Naive thymus-derived CD8-positive, alpha-beta T cell (primary cell): ENCODE results near the gene ZCCHC9. TPM values are rescaled to one million over a fixed set of nuclear protein-coding genes. Genes with fewer than 3 reads are reported as not detected.
A peak's percentile ranks its signal among the peaks of the same experiment; 100 is the strongest.
"Not testable (repeated sequence)": the region's sequence is repeated elsewhere in the genome, so short reads cannot be mapped to it uniquely, and the experiment has no call there.

Experiments used
- ATAC-seq, 2 donors: fragments of 150-1000 bp; cut with Tn5 transposase in 1 of 2; sonication (Bioruptor Pico), chemical (Tn5 transposase) in 1 of 2; 1 replicate in 1 of 2; 2 replicates in 1 of 2; pipeline ENCODE4 v1.10.0; 2021; ENCODE audit warnings: mild to moderate bottlenecking in 2 of 2, moderate library complexity in 2 of 2
- POLR2A ChIA-PET: fragments of 350-600 bp; sonication (Branson Sonifier 250); formaldehyde crosslinking; loops from one replicate; lab custom pipeline; 2021; ENCODE audit warnings: antibody characterized with exemption; lab: Charles Lee
- DNase-seq, 10 donors: peaks; one replicate each; pipeline versions ENCODE4 v3.0.0 to v3.0.0-alpha.2; 2020 to 2022
- H3K27ac Mint-ChIP-seq, 10 donors: one replicate each; pipeline ENCODE4 v1.8.0; 2020 to 2022; ENCODE audit warnings: mild to moderate bottlenecking in 10 of 10, mixed read lengths in 10 of 10, moderate library complexity in 4 of 10, inconsistent platforms in 1 of 10
- H3K27me3 Mint-ChIP-seq, 5 donors: one replicate each; pipeline ENCODE4 v1.8.0; 2021 to 2022; ENCODE audit warnings: mixed read lengths in 5 of 5
- H3K36me3 Mint-ChIP-seq, 3 donors: one replicate each; pipeline ENCODE4 v1.8.0; 2020 to 2022; ENCODE audit warnings: mixed read lengths in 3 of 3, mild to moderate bottlenecking in 2 of 3, inconsistent platforms in 1 of 3
- H3K4me1 Mint-ChIP-seq, 4 donors: one replicate each; pipeline ENCODE4 v1.8.0; 2021 to 2022; ENCODE audit warnings: mixed read lengths in 4 of 4
- H3K4me3 Mint-ChIP-seq, 10 donors: one replicate each; pipeline ENCODE4 v1.8.0; 2020 to 2022; ENCODE audit warnings: mild to moderate bottlenecking in 10 of 10, mixed read lengths in 10 of 10, moderate library complexity in 6 of 10, inconsistent platforms in 1 of 10
- H3K9me3 Mint-ChIP-seq, 9 donors: one replicate each; pipeline ENCODE4 v1.8.0; 2020 to 2022; ENCODE audit warnings: mixed read lengths in 9 of 9, mild to moderate bottlenecking in 3 of 9, inconsistent platforms in 1 of 9, moderate library complexity in 1 of 9
- polyA plus RNA-seq, 3 donors: library from polyadenylated mRNA; unstranded; fragments of 300-500 nt; fragmentation: Illumina TruSeq; gene quantifications; one replicate each; pipeline ENCODE4 v1.2.3, GENCODE V29; 2021
- total RNA-seq, 8 experiments: library from RNA in 2 of 8; stranded (reverse) in 2 of 8; gene quantifications; one replicate each; pipeline ENCODE4 v1.2.3 and lab custom pipeline; 2021 to 2026

Gene ZCCHC9
- total and polyA plus RNA-seq, 5 experiments from 2014 or later, result 9.7 to 25.5 (median 19.0) TPM

DNA sequence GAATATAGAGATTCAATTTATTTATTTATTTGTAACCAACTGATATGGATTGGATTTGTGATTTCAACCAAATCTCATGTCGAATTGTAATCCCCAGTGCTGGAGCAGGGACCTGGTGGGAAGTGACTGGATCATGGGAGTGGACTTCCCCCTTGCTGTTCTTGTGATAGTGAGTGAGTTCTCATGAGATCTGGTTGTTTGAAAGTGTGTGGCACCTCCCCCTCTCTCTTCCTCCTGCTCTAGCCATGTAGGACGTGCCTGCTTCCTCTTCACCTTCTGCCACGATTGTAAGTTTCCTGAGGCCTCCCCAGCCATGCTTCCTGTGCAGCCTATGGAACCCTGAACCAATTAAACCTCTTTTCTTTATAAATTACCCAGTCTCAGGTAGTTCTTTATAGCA, 36.8 kb downstream of the ZCCHC9 start:
- ATAC-seq, DNase-seq, H3K27ac Mint-ChIP-seq, H3K27me3 Mint-ChIP-seq, H3K4me1 Mint-ChIP-seq, POLR2A ChIA-PET, H3K9me3 Mint-ChIP-seq, H3K36me3 Mint-ChIP-seq, H3K4me3 Mint-ChIP-seq: not testable (repeated sequence)

DNA sequence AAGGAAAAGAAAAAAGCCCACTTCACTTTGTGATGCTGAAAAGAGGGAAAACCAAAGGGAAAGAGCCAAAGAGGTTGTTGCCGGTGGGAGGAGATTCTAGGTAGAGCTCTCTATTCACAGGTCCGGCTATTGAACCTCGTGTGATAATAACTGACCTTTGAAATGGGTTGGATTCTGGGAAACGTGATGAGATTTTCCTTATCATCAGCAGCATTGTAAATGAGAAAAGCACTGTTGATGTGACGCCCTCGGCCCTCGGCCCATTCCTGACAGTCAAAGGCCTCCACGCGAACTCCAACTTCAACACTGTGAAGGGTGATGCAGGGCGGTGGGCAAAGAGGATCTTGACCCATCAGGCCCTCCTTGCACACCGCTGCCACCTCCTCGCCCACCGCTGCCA, 43.3 kb downstream of the ZCCHC9 start:
- H3K36me3 Mint-ChIP-seq, result no peaks in the 10 kb centered on the region
- POLR2A ChIA-PET, result no interaction called here
- no peak overlapping the region for H3K27ac Mint-ChIP-seq
- H3K9me3 Mint-ChIP-seq, result no peaks in the 10 kb centered on the region
- H3K4me1 Mint-ChIP-seq, result no peaks in the 10 kb centered on the region
- ATAC-seq (no peak), DNase-seq (no peak)
- peaks cover 0 to 1% (median 0%) of the 10 kb centered on the region in 5 donors for H3K27me3 Mint-ChIP-seq
- H3K4me3 Mint-ChIP-seq, result no peak overlapping the region

DNA sequence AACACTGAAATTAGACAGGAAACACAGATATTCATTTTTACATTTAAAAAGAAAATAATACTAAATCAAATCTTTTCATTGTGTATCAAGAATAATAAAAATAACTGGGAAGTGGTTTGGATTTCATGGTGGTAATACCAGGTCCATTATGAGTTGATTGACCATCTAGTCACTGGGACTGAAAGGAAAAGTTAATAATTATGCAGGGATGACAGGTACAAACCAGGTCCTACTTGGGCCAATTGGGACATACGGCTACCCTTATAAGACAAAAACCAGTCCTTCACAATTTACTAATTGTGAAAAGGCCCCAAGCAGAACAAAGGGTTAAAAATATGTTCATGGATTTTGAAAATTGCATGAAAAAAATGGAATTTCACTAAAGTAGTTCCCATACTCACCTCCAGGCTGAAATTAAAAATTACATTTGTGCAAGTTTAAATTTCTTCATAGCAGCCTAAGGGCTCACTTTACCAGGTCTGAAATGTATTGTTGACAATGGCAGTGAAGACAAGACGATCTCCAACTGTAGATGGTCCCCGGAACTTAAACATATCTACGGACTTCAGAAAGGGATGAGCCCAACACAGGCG, 44.1 kb downstream of the ZCCHC9 start:
- no peaks in the 10 kb centered on the region for H3K9me3 Mint-ChIP-seq
- no peak overlapping the region for H3K27ac Mint-ChIP-seq
- no peak for ATAC-seq
- no peaks in the 10 kb centered on the region for H3K4me1 Mint-ChIP-seq
- no peak overlapping the region for H3K4me3 Mint-ChIP-seq
- no peak for DNase-seq
- POLR2A ChIA-PET, result no interaction called here
- H3K36me3 Mint-ChIP-seq, result no peaks in the 10 kb centered on the region
- peaks cover 0 to 1% (median 0%) of the 10 kb centered on the region in 5 donors for H3K27me3 Mint-ChIP-seq

DNA sequence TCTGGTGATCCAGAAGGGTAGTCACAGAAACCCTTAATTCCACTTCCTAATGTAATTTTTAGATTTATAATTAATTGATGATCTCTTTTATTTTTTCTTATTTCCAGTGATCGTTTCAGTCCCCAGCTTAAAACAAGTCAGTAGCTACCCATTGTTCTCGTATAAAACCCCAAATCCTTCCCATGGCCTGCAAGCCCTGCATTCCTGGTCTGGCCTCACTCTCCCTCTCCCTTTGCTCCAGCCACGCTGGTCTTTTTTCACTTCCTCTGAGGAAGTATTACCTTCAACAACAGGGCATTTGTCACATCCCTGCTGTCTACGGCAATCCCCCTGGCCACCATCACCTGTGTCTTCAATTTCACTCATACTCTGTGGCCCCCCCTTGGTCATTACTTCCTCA, 47.8 kb downstream of the ZCCHC9 start:
- ATAC-seq (no peak), DNase-seq (no peak)
- peak overlapping the region in 1 of 10 donors; percentile 72 for H3K27ac Mint-ChIP-seq
- no peaks in the 10 kb centered on the region for H3K36me3 Mint-ChIP-seq
- no peaks in the 10 kb centered on the region for H3K4me1 Mint-ChIP-seq
- no peak overlapping the region for H3K4me3 Mint-ChIP-seq
- H3K27me3 Mint-ChIP-seq, result peaks cover 0 to 7% (median 3%) of the 10 kb centered on the region in 5 donors
- H3K9me3 Mint-ChIP-seq, result no peaks in the 10 kb centered on the region
- POLR2A ChIA-PET, result no interaction called here

DNA sequence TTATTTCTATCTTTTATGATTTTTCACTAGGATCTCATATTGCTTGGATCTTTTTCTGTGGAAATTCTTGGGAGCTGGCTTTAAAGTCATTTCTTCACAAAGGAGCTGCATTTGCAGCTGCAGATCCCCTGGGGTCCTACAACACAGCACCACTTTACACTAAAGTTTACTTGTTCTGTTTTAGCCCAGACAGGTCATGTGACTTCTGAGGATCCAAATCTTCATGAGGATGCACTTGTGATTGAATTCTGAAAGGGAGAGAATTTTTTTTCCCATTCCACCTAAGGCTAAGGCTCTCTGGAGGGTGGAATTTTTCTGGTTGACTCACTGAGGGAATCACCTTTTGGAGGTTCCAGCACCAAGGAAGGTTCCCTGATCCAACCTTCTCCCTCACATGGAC, 49.1 kb downstream of the ZCCHC9 start:
- Mint-ChIP-seq H3K36me3 (no peaks in the 10 kb centered on the region), H3K27me3 (peaks cover 0 to 7% (median 2%) of the 10 kb centered on the region in 5 donors), H3K4me1 (no peaks in the 10 kb centered on the region), H3K9me3 (no peaks in the 10 kb centered on the region), H3K4me3 (no peak overlapping the region), H3K27ac (no peak overlapping the region)
- POLR2A ChIA-PET, result no interaction called here
- DNase-seq, result no peak
- no peak for ATAC-seq

DNA sequence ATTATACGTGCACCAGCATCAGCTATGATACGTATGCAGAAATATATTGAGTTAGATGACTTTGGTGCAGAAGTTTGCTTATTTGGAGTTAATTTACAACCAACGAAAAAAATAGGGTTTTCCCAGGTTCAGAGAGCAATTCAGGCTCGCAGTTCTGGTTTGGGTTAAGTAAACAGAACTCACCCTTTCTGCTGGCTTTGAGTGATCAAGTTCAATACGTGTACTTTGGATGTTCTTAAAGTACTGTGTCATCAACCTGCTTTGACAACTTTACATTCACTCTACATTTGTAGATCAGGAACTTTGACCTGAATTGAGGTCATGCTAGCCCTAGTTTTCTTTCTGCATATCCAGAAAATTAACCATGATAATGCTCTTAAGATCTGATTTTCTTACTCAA, 51.8 kb downstream of the ZCCHC9 start:
- no peak for DNase-seq
- Mint-ChIP-seq H3K27me3 (peaks cover 0 to 7% (median 2%) of the 10 kb centered on the region in 5 donors), H3K27ac (no peak overlapping the region), H3K9me3 (no peaks in the 10 kb centered on the region), H3K36me3 (no peaks in the 10 kb centered on the region), H3K4me3 (no peak overlapping the region), H3K4me1 (no peaks in the 10 kb centered on the region)
- no peak for ATAC-seq
- POLR2A ChIA-PET, result no interaction called here

DNA sequence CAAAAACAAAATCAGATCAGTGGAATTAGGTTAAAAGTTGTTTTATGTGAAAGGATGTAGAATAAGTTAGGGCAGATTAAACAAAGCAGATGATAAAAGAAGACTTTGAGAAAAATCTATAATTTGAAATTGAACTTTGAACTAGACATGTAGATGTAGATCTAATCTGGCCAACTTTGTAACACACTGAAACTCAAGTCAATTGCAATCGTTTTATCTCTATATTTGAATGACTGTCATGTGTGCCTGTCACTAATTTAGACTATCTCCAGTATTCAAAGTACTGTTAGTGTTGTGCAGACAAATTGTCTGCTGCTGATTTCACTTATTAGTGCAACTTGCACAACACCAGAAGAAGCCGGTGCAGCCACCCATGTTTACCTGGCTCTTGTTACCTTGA, 52.7 kb downstream of the ZCCHC9 start:
- no peak for DNase-seq
- POLR2A ChIA-PET, result no interaction called here
- no peak for ATAC-seq
- Mint-ChIP-seq H3K27ac (no peak overlapping the region), H3K9me3 (no peaks in the 10 kb centered on the region), H3K4me3 (no peak overlapping the region), H3K36me3 (no peaks in the 10 kb centered on the region), H3K4me1 (no peaks in the 10 kb centered on the region), H3K27me3 (peaks cover 2 to 7% (median 3%) of the 10 kb centered on the region in 5 donors)

DNA sequence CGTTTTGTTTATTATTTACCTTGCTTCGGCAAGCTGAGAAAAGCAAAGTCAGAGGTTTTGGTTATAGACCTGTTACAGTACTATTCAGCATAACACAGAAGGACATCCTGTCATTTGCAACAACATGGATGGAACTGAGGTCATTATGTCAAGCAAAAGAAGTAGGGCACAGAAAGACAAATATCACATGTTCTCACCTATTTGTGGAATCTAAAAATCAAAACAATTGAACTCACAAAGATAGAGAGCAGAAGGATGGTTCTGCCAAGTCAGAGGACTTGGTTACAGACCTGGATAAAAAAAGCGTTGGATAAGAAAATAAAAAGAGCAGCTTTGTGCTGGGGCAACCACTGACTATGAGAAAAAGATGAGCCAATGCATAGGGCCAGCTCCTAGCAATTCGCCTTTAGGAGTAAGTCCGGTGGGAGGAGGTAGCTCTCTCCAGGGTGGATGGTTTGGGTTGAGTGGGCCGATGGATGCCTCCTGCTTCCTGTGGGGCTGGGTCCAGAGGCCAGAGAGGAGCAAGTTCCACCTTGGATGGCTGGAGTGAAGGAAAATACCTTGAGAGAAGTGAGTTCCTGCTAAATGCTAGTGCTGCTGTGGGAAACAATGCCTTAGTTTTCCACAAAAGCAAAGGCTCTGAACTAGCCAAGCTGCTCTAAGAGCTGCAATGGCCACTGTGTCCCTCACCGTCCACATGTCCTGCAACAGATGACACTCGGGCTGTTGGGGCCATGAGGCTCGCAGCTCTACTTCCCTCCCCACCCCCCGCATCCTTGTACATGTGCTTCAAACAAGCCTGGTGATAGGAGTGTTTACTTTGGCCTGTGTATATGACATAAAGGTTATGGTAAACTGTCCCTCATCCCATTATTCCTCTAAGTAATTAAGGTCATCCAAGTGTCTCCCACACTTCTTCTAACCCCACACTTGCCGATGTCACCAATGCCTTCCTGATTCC, 54.2 kb downstream of the ZCCHC9 start:
- POLR2A ChIA-PET, result no interaction called here
- Mint-ChIP-seq H3K27me3 (peaks cover 3 to 8% (median 4%) of the 10 kb centered on the region in 5 donors), H3K27ac (no peak overlapping the region), H3K4me3 (no peak overlapping the region), H3K36me3 (no peaks in the 10 kb centered on the region), H3K4me1 (no peaks in the 10 kb centered on the region), H3K9me3 (no peaks in the 10 kb centered on the region)
- DNase-seq (no peak), ATAC-seq (no peak)

DNA sequence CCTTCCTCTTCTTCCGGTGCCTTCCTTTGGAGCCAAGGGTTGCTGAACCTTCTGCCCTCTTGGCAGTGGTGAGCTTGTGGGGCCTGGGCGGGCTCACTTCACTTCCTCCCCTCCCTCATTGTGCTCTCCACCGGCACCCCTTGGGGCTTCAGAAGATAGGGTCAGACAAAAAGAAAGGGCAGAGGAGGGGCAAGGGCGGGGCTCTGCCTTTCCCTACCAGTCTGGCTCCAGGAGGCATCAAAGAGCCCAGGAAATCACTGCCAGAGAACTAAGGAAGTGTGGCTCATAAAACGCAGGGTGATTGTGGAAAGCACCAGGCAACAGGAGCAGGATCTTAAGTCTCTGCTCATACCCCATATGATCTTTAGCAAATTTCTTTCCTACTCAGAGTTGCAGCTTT, 57.7 kb downstream of the ZCCHC9 start:
- no peak for ATAC-seq
- no peak for DNase-seq
- peaks cover 0 to 8% (median 2%) of the 10 kb centered on the region in 5 donors for H3K27me3 Mint-ChIP-seq
- no peak overlapping the region for H3K27ac Mint-ChIP-seq
- no peaks in the 10 kb centered on the region for H3K36me3 Mint-ChIP-seq
- H3K9me3 Mint-ChIP-seq, result no peaks in the 10 kb centered on the region
- no peaks in the 10 kb centered on the region for H3K4me1 Mint-ChIP-seq
- no peak overlapping the region for H3K4me3 Mint-ChIP-seq
- POLR2A ChIA-PET, result no interaction called here

DNA sequence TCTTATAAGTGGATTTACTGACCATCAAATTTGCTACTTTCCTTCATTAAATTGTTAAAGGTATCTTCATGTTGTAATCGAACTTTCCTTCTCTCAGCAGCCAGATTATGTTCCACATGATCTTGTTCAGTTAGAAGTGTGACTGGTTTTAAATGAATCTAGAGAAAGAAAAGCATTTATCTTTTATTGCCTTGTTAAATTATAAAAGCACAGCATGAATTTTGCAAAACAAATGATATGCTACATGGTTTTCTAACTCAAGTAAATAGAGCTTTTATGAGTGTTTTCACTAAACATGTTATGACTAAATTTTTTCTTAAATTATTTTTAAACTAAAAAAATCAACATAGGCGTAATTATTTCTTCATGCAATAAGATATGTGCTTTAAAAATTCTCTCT, 58.5 kb downstream of the ZCCHC9 start:
- Mint-ChIP-seq H3K36me3 (no peaks in the 10 kb centered on the region), H3K27ac (no peak overlapping the region), H3K4me3 (no peak overlapping the region), H3K4me1 (no peaks in the 10 kb centered on the region), H3K9me3 (no peaks in the 10 kb centered on the region), H3K27me3 (peaks cover 0 to 8% (median 2%) of the 10 kb centered on the region in 5 donors)
- DNase-seq (no peak), ATAC-seq (no peak)
- POLR2A ChIA-PET, result no interaction called here

DNA sequence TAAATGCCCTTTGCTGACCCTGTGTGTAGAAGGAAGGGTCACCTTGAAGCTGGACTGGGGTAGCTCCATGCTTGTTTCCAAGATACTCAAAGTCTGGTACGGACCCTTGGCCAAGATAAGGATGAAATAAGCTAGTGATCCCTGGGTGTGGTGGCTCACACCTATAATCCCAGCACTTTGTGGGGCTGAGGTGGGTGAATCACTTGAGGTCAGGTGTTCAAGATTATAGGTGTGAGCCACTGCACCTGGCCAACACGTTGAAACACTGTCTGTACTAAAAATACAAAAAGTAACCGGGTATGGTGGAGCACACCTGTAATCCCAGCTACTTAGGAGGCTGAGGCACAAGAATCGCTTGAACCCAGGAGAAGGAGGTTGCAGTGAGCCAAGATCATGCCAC, 59.3 kb downstream of the ZCCHC9 start:
- no peaks in the 10 kb centered on the region for H3K4me1 Mint-ChIP-seq
- POLR2A ChIA-PET, result no interaction called here
- no peak for ATAC-seq
- no peak for DNase-seq
- no peak overlapping the region for H3K4me3 Mint-ChIP-seq
- no peaks in the 10 kb centered on the region for H3K36me3 Mint-ChIP-seq
- peaks cover 0 to 8% (median 2%) of the 10 kb centered on the region in 5 donors for H3K27me3 Mint-ChIP-seq
- H3K9me3 Mint-ChIP-seq, result no peaks in the 10 kb centered on the region
- no peak overlapping the region for H3K27ac Mint-ChIP-seq

DNA sequence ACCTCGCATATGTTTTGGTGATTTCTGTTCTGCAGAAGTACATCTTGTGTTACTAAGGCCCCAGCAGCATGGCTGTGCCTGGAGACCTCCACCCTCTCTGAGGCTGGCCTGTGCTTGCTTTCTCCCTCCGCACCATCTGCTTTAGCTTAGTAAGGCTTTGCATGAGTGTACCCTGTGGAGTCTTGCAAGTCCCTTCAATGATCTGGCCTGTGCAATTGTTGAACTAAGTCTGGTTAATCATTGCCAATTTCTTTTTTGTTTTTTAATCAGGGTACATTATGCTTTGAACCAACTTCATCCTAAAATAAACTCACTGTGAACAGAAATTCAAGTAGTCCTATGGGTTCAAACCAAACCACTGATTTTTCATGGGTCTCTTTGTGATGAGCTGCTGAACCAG, 60.2 kb downstream of the ZCCHC9 start:
- Mint-ChIP-seq H3K27me3 (peaks cover 0 to 8% (median 2%) of the 10 kb centered on the region in 5 donors), H3K9me3 (no peaks in the 10 kb centered on the region), H3K4me1 (no peaks in the 10 kb centered on the region), H3K4me3 (no peak overlapping the region), H3K36me3 (no peaks in the 10 kb centered on the region), H3K27ac (no peak overlapping the region)
- ATAC-seq, result no peak
- no peak for DNase-seq
- POLR2A ChIA-PET, result no interaction called here
